Stomach (tissue), 4 donors: ENCODE data around the gene LTBR.

ENCODE experiments used
- EP300 ChIP-seq: sonication (generic); formaldehyde crosslinking; IDR thresholded peaks from one replicate; pipeline ENCODE4 v1.6.1; 2017; ENCODE audit warnings: antibody characterized with exemption
- POLR2A ChIP-seq, 4 donors: fragments of 450-650 bp; IDR thresholded peaks; one replicate each; pipeline ENCODE4 v1.6.1; 2016; ENCODE audit warnings: antibody characterized with exemption in 4 of 4, control low read depth in 2 of 4, mild to moderate bottlenecking in 1 of 4, moderate library complexity in 1 of 4
- POLR2AphosphoS5 ChIP-seq, 3 donors: sonication (generic); formaldehyde crosslinking; IDR thresholded peaks; one replicate each; pipeline ENCODE4 v1.6.1; 2016; ENCODE audit warnings: antibody characterized with exemption in 3 of 3
- TF ChIP-seq, protein P1 (sequence below), 7 experiments: fragments of 450-650 bp in 4 of 7; fragments of 200-600 bp in 3 of 7; sonication (generic) in 3 of 7; IDR thresholded peaks; one replicate each; pipeline ENCODE4 v1.5.1; 2016 to 2019; ENCODE audit warnings: antibody characterized with exemption in 7 of 7, control low read depth in 2 of 7, mild to moderate bottlenecking in 1 of 7

DNA sequence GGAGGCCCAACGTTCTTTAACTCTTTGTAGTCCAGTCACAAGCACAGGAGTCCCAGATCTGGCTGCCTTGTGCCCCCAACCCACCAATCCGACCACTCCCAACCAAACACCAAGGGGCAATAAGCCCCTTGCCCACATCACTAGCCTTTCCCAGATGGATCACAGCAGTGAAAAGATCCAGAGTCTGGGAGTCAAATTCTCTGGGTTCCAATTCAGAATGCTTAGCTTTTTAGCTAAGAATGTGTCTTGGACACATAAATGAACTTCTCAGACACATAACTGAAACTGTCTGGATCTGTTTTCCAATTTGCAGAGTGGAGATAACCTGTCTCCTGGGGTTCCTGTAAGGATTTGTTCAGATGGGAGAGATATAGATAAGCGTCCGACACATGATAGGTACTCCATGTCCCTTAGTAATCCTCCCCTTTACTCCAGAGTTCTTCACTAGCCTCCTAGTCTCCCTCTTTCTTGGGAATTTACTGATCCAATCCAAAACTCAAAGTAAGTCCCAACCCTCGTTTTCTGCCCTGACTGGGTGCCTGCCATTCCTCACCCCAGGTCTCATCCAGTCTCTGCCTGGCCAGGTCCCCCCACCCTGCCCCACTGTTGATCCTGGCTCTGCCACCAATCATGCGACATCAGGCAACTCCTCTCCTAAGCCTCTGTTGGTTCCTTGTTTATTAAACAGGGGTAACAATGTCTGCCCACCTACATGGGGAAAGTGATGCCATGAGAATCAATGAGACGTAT is 41.6 kb upstream of the LTBR start:
- TF ChIP-seq, protein P1, sequence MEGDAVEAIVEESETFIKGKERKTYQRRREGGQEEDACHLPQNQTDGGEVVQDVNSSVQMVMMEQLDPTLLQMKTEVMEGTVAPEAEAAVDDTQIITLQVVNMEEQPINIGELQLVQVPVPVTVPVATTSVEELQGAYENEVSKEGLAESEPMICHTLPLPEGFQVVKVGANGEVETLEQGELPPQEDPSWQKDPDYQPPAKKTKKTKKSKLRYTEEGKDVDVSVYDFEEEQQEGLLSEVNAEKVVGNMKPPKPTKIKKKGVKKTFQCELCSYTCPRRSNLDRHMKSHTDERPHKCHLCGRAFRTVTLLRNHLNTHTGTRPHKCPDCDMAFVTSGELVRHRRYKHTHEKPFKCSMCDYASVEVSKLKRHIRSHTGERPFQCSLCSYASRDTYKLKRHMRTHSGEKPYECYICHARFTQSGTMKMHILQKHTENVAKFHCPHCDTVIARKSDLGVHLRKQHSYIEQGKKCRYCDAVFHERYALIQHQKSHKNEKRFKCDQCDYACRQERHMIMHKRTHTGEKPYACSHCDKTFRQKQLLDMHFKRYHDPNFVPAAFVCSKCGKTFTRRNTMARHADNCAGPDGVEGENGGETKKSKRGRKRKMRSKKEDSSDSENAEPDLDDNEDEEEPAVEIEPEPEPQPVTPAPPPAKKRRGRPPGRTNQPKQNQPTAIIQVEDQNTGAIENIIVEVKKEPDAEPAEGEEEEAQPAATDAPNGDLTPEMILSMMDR (IDR thresholded peaks at IDR 0.05): no peak
- no peak for TF ChIP-seq POLR2A (IDR thresholded peaks at IDR 0.05)
- TF ChIP-seq POLR2AphosphoS5 (IDR thresholded peaks at IDR 0.05): no peak
- no peak for TF ChIP-seq EP300
